Metanephros (tissue), 2 donors: ENCODE data around the gene GTF2H3. TPM values are rescaled to one million over a fixed set of nuclear protein-coding genes. Genes with fewer than 3 reads are reported as not detected.

Source experiments
- small RNA-seq: library from RNA; depleted of rRNA; stranded (forward); fragments of <200 nt; gene quantifications from one replicate; pipeline ENCODE3, GENCODE V24; 2014; ENCODE audit warnings: low replicate concordance
- total RNA-seq: library from RNA; depleted of rRNA; stranded (reverse); fragments of >200 nt; gene quantifications from one replicate; pipeline ENCODE4 v1.2.3, GENCODE V29; 2014

Gene GTF2H3
- total RNA-seq: 22.0 TPM

DNA sequence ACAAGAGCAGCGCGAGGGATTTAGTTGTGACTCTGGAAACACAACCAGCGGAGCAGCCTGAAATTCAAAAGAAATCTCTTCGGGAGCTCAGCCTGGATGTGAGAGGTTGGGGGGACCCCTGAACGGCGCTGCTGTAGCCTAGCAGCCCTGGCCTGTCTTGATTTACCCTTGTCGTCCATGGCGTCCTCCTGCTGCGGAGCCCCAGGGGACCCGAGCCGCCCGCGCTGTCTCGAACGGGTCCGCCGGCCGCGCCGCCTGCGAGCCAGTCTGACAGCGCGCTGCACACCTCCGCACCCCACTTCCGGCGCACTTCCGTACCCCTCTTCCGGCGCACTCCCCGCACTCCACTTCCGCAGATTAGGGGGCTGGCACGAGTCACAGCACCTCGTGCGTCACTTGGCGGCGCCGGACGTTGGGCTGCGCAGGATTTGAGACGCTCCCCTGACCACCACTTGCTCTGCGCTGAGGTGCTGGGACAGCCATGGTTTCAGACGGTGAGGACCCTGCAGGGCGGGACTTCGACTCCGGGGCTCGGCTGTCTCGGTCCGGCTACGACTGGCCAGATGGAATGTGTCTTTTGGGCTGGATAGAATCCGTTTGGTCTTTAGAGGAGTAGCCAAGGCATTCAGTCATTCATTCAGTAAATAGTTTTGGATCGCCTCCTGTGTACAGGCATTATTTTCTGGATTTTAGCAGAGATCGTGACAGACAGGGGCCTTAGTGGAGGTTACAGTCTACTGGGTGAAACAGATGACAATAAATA is at the start of gene GTF2H3, which contains the start of gene EIF2B1:
Gene GTF2H3 (plus strand): TSS at position 451 of the 763 bp plus-strand sequence. CDS start 31 bp downstream, at position 482.
Gene EIF2B1 (minus strand): TSS at position 308 of the 763 bp plus-strand sequence. CDS start 129 bp downstream, at position 179.

DNA sequence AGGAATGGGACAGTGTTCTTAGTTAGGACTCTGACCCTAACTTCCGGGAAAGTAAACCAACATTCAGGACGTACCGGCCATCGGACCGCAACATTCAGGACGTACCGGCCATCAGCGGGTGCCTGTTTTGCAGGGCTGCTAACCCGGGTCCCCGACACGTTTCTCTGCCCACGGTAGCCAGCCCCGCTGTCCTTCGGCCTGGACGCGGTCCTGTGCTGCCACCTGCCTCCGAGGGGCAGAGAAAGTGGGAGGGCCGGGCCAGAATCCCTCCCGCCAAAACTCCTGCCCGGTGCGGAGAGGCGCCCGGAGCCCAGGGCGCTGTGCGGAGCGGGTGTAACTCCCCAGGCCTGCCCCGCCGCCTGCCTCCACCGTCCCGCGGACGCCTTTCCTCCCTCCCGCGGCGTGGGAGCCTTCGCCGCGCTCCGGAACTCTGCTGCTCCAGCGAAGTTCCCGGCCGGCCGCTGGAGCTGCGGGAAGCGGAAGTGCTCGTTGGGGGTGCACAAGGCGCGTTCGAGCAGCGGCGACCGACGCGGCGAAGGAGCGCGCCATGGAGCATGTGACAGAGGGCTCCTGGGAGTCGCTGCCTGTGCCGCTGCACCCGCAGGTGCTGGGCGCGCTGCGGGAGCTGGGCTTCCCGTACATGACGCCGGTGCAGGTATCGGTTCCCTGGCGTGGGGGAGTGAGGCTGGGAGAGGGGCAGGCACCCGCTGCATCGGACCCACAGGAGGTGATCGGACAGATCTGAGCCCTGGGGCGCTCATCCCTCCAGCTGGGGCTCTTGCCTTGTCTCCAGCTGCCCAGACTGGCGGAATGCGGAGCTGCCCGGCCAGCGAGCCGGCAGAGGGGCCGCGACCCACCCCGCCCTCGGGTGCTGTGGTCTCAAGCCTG is 31.8 kb upstream of the GTF2H3 start, which contains the start of gene DDX55:
Gene DDX55 (plus strand): TSS at position 498 of the 888 bp plus-strand sequence. CDS start 50 bp downstream, at position 548.

DNA sequence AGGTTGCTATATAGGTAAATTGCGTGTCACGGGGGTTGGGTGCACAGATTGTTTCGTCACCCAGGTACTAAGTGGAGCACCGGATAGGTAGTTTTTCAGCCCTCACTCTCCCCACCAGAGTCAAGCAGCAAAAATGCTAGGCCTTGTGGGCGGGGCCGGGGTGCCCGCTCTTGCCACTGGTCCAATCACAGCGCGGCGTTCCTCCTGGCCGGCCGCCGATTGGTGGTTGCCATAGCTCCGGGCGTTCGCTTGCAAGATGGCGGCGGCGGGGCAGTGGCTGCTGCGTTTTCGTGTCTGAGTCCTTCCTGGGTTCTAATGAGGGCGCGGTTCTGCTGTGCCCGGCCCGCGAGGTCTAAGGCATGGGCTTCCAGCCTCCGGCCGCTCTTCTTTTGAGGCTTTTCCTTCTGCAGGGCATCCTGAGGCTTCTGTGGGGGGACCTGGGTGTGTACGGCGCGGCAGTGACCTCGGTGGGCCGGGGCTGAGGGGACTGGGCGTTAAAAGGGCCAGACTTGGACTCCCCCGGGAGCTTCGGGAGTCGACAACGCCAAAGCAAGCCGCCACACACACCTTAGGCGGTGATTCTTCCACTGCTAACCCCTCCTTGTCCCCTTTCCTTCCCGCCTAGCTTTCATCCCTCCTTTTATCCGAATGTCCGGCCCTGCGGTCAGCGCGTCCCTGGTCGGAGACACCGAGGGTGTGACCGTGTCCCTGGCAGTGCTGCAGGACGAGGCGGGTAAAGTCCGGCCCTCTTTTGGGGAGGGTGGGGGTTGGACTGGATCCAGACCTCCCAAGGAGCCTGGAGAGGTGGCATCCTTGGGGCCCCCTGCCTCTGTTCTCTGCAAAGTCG is 37.5 kb downstream of the GTF2H3 start, which contains the start of gene TCTN2:
Gene TCTN2 (plus strand): TSS at position 232 of the 847 bp plus-strand sequence. CDS start 128 bp downstream, at position 360.

Small RNAs within 50 kb of the gene (small RNA-seq; reads per million reads assigned to genes)
- gene SNORA9B: 0.25 reads per million, percentile 18 among the genes with 10 or more reads in this experiment

Other genes with a start within 250 kb of the GTF2H3 start
- gene KMT5A, start 249.7 kb upstream of the GTF2H3 start, total RNA-seq: 31.5 TPM
- gene RILPL2, start 197.1 kb upstream of the GTF2H3 start, total RNA-seq: 4.4 TPM
- gene SNRNP35, start 175.7 kb upstream of the GTF2H3 start, total RNA-seq: 22.5 TPM
- gene RILPL1, start 100.1 kb upstream of the GTF2H3 start, total RNA-seq: 13.3 TPM
- 142 TPM for gene TMED2, start 49.3 kb upstream of the GTF2H3 start, total RNA-seq
- 17.2 TPM for gene DDX55, start 31.7 kb upstream of the GTF2H3 start, total RNA-seq
- 46.5 TPM for gene EIF2B1, start 143 bp upstream of the GTF2H3 start, total RNA-seq
- gene TCTN2, start 37.3 kb downstream of the GTF2H3 start, total RNA-seq: 19.6 TPM
- gene ATP6V0A2, start 78.5 kb downstream of the GTF2H3 start, total RNA-seq: 15.6 TPM
- gene DNAH10, start 128.5 kb downstream of the GTF2H3 start, total RNA-seq: 1.3 TPM